NT2/D1 (cell line): ENCODE data around the gene B3GLCT.

Source experiments
- DNase-seq: peaks from one replicate; pipeline ENCODE4 v3.0.0-alpha.2; 2011; ENCODE audit warnings: low read depth, low spot score
- H3K27me3 ChIP-seq: 2 replicates; pipeline ENCODE4 v1.6.0; 2011; ENCODE audit warnings: mild to moderate bottlenecking; ENCODE audit not compliant: insufficient read length, insufficient read depth
- H3K36me3 ChIP-seq: 2 replicates; pipeline ENCODE4 v1.6.1; 2011; ENCODE audit warnings: mild to moderate bottlenecking, low read length, mixed read lengths; ENCODE audit not compliant: insufficient read depth, insufficient read length
- H3K4me1 ChIP-seq: 2 replicates; pipeline ENCODE4 v1.5.1; 2011; ENCODE audit not compliant: insufficient read depth, insufficient read length
- H3K4me3 ChIP-seq: 2 replicates; pipeline ENCODE4 v1.5.1; 2011; ENCODE audit warnings: low read depth; ENCODE audit not compliant: insufficient read length
- H3K9ac ChIP-seq: 2 replicates; pipeline ENCODE4 v1.6.0; 2011; ENCODE audit warnings: low read depth; ENCODE audit not compliant: insufficient read length
- H3K9me3 ChIP-seq: 2 replicates; pipeline ENCODE4 v1.5.1; 2011; ENCODE audit warnings: mild to moderate bottlenecking, low read length; ENCODE audit not compliant: insufficient read depth
- SUZ12 ChIP-seq: IDR thresholded peaks from 2 replicates; pipeline ENCODE4 v1.6.1; 2011; ENCODE audit not compliant: insufficient read length, insufficient read depth; ENCODE audit errors: extremely low read depth
- YY1 ChIP-seq: IDR thresholded peaks from 2 replicates; pipeline ENCODE4 v1.6.1; 2011; ENCODE audit not compliant: insufficient read length, insufficient read depth
- ZNF274 ChIP-seq: IDR thresholded peaks from 2 replicates; pipeline ENCODE4 v1.6.1; 2011; ENCODE audit warnings: mild to moderate bottlenecking, low read depth, low read length

Gene B3GLCT

GRCh38 chr13:31250435-31250834 lies 50.7 kb downstream of the B3GLCT start:
- DNase-seq, result no peak
- no peaks in the 10 kb centered on the region for H3K9me3 ChIP-seq

GRCh38 chr13:31261241-31261640 lies 61.5 kb downstream of the B3GLCT start:
- H3K9ac ChIP-seq, result no peak overlapping the region
- no peaks in the 10 kb centered on the region for H3K4me1 ChIP-seq
- no peak overlapping the region for H3K4me3 ChIP-seq
- no peaks in the 10 kb centered on the region for H3K27me3 ChIP-seq
- no peak for DNase-seq
- H3K9me3 ChIP-seq, result 0 out of 2 replicates have a peak, but pooled peaks cover 12% of the 10 kb centered on the region
- peaks cover 4% of the 10 kb centered on the region for H3K36me3 ChIP-seq
- TF ChIP-seq ZNF274, result no peak

More at GRCh38 chr13:31250435-31250834, 50.7 kb downstream of the B3GLCT start:
- no peak for TF ChIP-seq ZNF274
- TF ChIP-seq YY1, result no peak
- no peak for TF ChIP-seq SUZ12
- Histone ChIP-seq H3K36me3 (no peaks in the 10 kb centered on the region), H3K4me3 (no peak overlapping the region), H3K9ac (no peak overlapping the region), H3K4me1 (no peaks in the 10 kb centered on the region), H3K27me3 (no peaks in the 10 kb centered on the region)

- Histone ChIP-seq H3K4me3 (no peak overlapping the region), H3K27me3 (no peaks in the 10 kb centered on the region), H3K36me3 (peaks cover 4% of the 10 kb centered on the region), H3K9me3 (0 out of 2 replicates have a peak, but pooled peaks cover 4% of the 10 kb centered on the region), H3K4me1 (no peaks in the 10 kb centered on the region), H3K9ac (no peak overlapping the region)
- DNase-seq, result no peak
- TF ChIP-seq ZNF274 (no peak), YY1 (no peak), SUZ12 (no peak)
These were observed 63.6 kb downstream of the B3GLCT start for GRCh38 chr13:31263346-31263745.

- no peak for TF ChIP-seq YY1
- no peak for TF ChIP-seq ZNF274
- TF ChIP-seq SUZ12, result no peak
- Histone ChIP-seq H3K27me3 (no peaks in the 10 kb centered on the region), H3K4me3 (no peak overlapping the region), H3K9ac (no peak overlapping the region), H3K4me1 (no peaks in the 10 kb centered on the region), H3K36me3 (peaks cover 4% of the 10 kb centered on the region), H3K9me3 (no peaks in the 10 kb centered on the region)
- no peak for DNase-seq
These were observed 64.4 kb downstream of the B3GLCT start for GRCh38 chr13:31264151-31264550.

- TF ChIP-seq SUZ12 (no peak), YY1 (no peak), ZNF274 (no peak)
- H3K9me3 ChIP-seq, result peaks cover 21% of the 10 kb centered on the region
- no peak overlapping the region for H3K4me3 ChIP-seq
- H3K27me3 ChIP-seq, result no peaks in the 10 kb centered on the region
- H3K9ac ChIP-seq, result no peak overlapping the region
- no peak for DNase-seq
- no peaks in the 10 kb centered on the region for H3K4me1 ChIP-seq
- H3K36me3 ChIP-seq, result no peaks in the 10 kb centered on the region
These were observed 67.5 kb downstream of the B3GLCT start for GRCh38 chr13:31267126-31267784.

GRCh38 chr13:31274390-31274789 lies 74.6 kb downstream of the B3GLCT start:
- Histone ChIP-seq H3K9ac (no peak overlapping the region), H3K4me1 (no peaks in the 10 kb centered on the region), H3K36me3 (no peaks in the 10 kb centered on the region), H3K27me3 (no peaks in the 10 kb centered on the region), H3K4me3 (no peak overlapping the region), H3K9me3 (peaks cover 22% of the 10 kb centered on the region)
- no peak for TF ChIP-seq SUZ12
- TF ChIP-seq ZNF274, result no peak
- no peak for DNase-seq

GRCh38 chr13:31276421-31276820 lies 76.6 kb downstream of the B3GLCT start:
- Histone ChIP-seq H3K4me3 (no peak overlapping the region), H3K27me3 (no peaks in the 10 kb centered on the region), H3K4me1 (no peaks in the 10 kb centered on the region), H3K9ac (no peak overlapping the region), H3K36me3 (no peaks in the 10 kb centered on the region), H3K9me3 (peaks cover 8% of the 10 kb centered on the region; the same call in 1 of the 2 replicates)
- TF ChIP-seq YY1, result no peak
- TF ChIP-seq ZNF274, result no peak
- TF ChIP-seq SUZ12, result no peak
- DNase-seq, result no peak

GRCh38 chr13:31278869-31279268 lies 79.1 kb downstream of the B3GLCT start:
- Histone ChIP-seq H3K4me3 (no peak overlapping the region), H3K4me1 (no peaks in the 10 kb centered on the region), H3K36me3 (no peaks in the 10 kb centered on the region), H3K9me3 (peaks cover 6% of the 10 kb centered on the region; the same call in 1 of the 2 replicates), H3K27me3 (no peaks in the 10 kb centered on the region), H3K9ac (no peak overlapping the region)
- DNase-seq, result no peak
- TF ChIP-seq SUZ12, result no peak
